Natural killer cell (primary cell): Measurements from ENCODE around the gene NCAM1. TPM values are rescaled to one million over a fixed set of nuclear protein-coding genes. Genes with fewer than 3 reads are reported as not detected.

Experiments used
- ATAC-seq, 3 donors: fragments of 150-1000 bp in 2 of 3; fragments of 200-7000 bp in 1 of 3; cut with Tn5 transposase; 1 replicate in 1 of 3; 2 replicates in 2 of 3; pipeline ENCODE4 v1.10.0; 2021; ENCODE audit warnings: mild to moderate bottlenecking in 2 of 3, moderate library complexity in 2 of 3
- DNase-seq, 2 donors: peaks; one replicate each; pipeline versions ENCODE4 v3.0.0 to v3.0.0-alpha.2; 2013 to 2021; ENCODE audit warnings: mixed read lengths in 1 of 2
- H3K27ac ChIP-seq: one replicate; pipeline ENCODE4 v1.5.1; 2013; ENCODE audit warnings: mild to moderate bottlenecking, low read length
- H3K27me3 ChIP-seq: one replicate; pipeline ENCODE4 v1.6.1; 2013; ENCODE audit warnings: low read length; ENCODE audit not compliant: control insufficient read depth, insufficient read depth
- H3K36me3 ChIP-seq: one replicate; pipeline ENCODE4 v1.6.1; 2013; ENCODE audit warnings: low read length; ENCODE audit not compliant: control insufficient read depth, insufficient read depth
- H3K4me1 ChIP-seq: one replicate; pipeline ENCODE4 v1.6.1; 2013; ENCODE audit warnings: low read length; ENCODE audit not compliant: control insufficient read depth, insufficient read depth
- H3K4me3 ChIP-seq: one replicate; pipeline ENCODE4 v1.5.1; 2013; ENCODE audit warnings: low read length
- H3K9me3 ChIP-seq: one replicate; pipeline ENCODE4 v1.6.1; 2013; ENCODE audit warnings: low read length; ENCODE audit not compliant: control insufficient read depth, insufficient read depth
- H3K27ac Mint-ChIP-seq, 2 donors: one replicate each; pipeline ENCODE4 v1.8.0; 2022; ENCODE audit warnings: mild to moderate bottlenecking in 2 of 2, mixed read lengths in 2 of 2, moderate library complexity in 1 of 2
- H3K27me3 Mint-ChIP-seq, 2 donors: one replicate each; pipeline ENCODE4 v1.8.0; 2022; ENCODE audit warnings: low read depth in 2 of 2, mixed read lengths in 2 of 2
- H3K36me3 Mint-ChIP-seq: one replicate; pipeline ENCODE4 v1.8.0; 2022; ENCODE audit warnings: mixed read lengths
- H3K4me1 Mint-ChIP-seq, 2 donors: one replicate each; pipeline ENCODE4 v1.8.0; 2022; ENCODE audit warnings: mixed read lengths in 2 of 2
- H3K4me3 Mint-ChIP-seq: one replicate; pipeline ENCODE4 v1.8.0; 2022; ENCODE audit warnings: mild to moderate bottlenecking, moderate library complexity, mixed read lengths
- H3K9me3 Mint-ChIP-seq, 2 donors: one replicate each; pipeline ENCODE4 v1.8.0; 2022; ENCODE audit warnings: mixed read lengths in 2 of 2
- CTCF ChIP-seq: fragments of 200-600 bp; IDR thresholded peaks from one replicate; pipeline ENCODE4 v1.8.0; 2022; ENCODE audit warnings: antibody characterized with exemption
- WGBS: methylation state at CpG from one replicate; pipeline ENCODE4 v1.1.7; 2013; ENCODE audit warnings: missing lambda C conversion rate; ENCODE audit not compliant: insufficient coverage; 5-methylcytosine and 5-hydroxymethylcytosine counted together
- intact Hi-C: fragments of 100-400 bp; cut with micrococcal nuclease; formaldehyde crosslinking; loops from one replicate; pipeline ENCODE4 v1.14.2; 2022
- total RNA-seq, 4 donors: library from RNA; stranded (reverse); fragments of 120-200 nt in 1 of 4; gene quantifications; one replicate each; pipeline versions ENCODE4 v1.2.3 to v1.2.4, GENCODE V29; 2013 to 2022

Gene NCAM1
- total RNA-seq, 3 donors from 2014 or later (not counting 1 experiment from before 2014, with no cell fraction given), result 129 to 208 (median 187) TPM

- no peaks in the 10 kb centered on the region for H3K4me1 ChIP-seq
- Mint-ChIP-seq H3K27me3 (no peaks in the 10 kb centered on the region), H3K9me3 (no peaks in the 10 kb centered on the region), H3K36me3 (no peaks in the 10 kb centered on the region), H3K4me3 (no peak overlapping the region), H3K4me1 (peaks cover 21 to 29% of the 10 kb centered on the region in 2 donors), H3K27ac (no peak overlapping the region)
- intact Hi-C loops, result no loop called here
- H3K27me3 ChIP-seq, result no peaks in the 10 kb centered on the region
- H3K27ac ChIP-seq, result no peak overlapping the region
- DNase-seq (no peak), ATAC-seq (no peak)
- WGBS, result 90% methylated on average over 4 of the region's 5 CpGs
- H3K9me3 ChIP-seq, result no peaks in the 10 kb centered on the region
- no peak overlapping the region for H3K4me3 ChIP-seq
- peaks cover 3% of the 10 kb centered on the region for H3K36me3 ChIP-seq
- TF ChIP-seq CTCF, result no peak
Observed at GRCh38 chr11:113161711-113162591, 200.7 kb downstream of the NCAM1 start.

GRCh38 chr11:113162592-113162962 is 201.4 kb downstream of the NCAM1 start:
- no peak overlapping the region for H3K4me3 Mint-ChIP-seq
- Histone ChIP-seq H3K9me3 (no peaks in the 10 kb centered on the region), H3K4me1 (no peaks in the 10 kb centered on the region), H3K27ac (no peak overlapping the region), H3K27me3 (no peaks in the 10 kb centered on the region), H3K36me3 (peaks cover 3% of the 10 kb centered on the region), H3K4me3 (no peak overlapping the region)
- no peaks in the 10 kb centered on the region for H3K27me3 Mint-ChIP-seq
- TF ChIP-seq CTCF, result no peak
- intact Hi-C loops, result no loop called here
- WGBS, result 93% methylated on average over 10 of the region's 10 CpGs
- H3K36me3 Mint-ChIP-seq, result no peaks in the 10 kb centered on the region
- ATAC-seq (no peak), DNase-seq (no peak)
- H3K9me3 Mint-ChIP-seq, result no peaks in the 10 kb centered on the region
- peaks cover 21 to 29% of the 10 kb centered on the region in 2 donors for H3K4me1 Mint-ChIP-seq
- no peak overlapping the region for H3K27ac Mint-ChIP-seq

GRCh38 chr11:113163291-113164030 is 202.2 kb downstream of the NCAM1 start:
- H3K4me1 Mint-ChIP-seq, result peaks cover 29 to 33% of the 10 kb centered on the region in 2 donors
- H3K27me3 Mint-ChIP-seq, result no peaks in the 10 kb centered on the region
- no peak overlapping the region for H3K4me3 Mint-ChIP-seq
- intact Hi-C loops, result no loop called here
- no peak overlapping the region for H3K4me3 ChIP-seq
- DNase-seq (no peak), ATAC-seq (no peak)
- no peaks in the 10 kb centered on the region for H3K9me3 Mint-ChIP-seq
- no peak for TF ChIP-seq CTCF
- H3K4me1 ChIP-seq, result no peaks in the 10 kb centered on the region
- no peaks in the 10 kb centered on the region for H3K36me3 Mint-ChIP-seq
- peaks cover 3% of the 10 kb centered on the region for H3K36me3 ChIP-seq
- H3K27ac ChIP-seq, result no peak overlapping the region
- no peak overlapping the region for H3K27ac Mint-ChIP-seq
- H3K9me3 ChIP-seq, result no peaks in the 10 kb centered on the region
- 89% methylated on average over 9 of the region's 9 CpGs for WGBS
- H3K27me3 ChIP-seq, result no peaks in the 10 kb centered on the region
